ENCODE results near the gene RPRD1B.

Gene RPRD1B

GRCh38 chr20:38130687-38131587 is 97.4 kb downstream of the RPRD1B start:
- no peak overlapping the region for H3K4me3 ChIP-seq (ENCODE audit: low read depth, low read length)
- TF ChIP-seq, protein P1, sequence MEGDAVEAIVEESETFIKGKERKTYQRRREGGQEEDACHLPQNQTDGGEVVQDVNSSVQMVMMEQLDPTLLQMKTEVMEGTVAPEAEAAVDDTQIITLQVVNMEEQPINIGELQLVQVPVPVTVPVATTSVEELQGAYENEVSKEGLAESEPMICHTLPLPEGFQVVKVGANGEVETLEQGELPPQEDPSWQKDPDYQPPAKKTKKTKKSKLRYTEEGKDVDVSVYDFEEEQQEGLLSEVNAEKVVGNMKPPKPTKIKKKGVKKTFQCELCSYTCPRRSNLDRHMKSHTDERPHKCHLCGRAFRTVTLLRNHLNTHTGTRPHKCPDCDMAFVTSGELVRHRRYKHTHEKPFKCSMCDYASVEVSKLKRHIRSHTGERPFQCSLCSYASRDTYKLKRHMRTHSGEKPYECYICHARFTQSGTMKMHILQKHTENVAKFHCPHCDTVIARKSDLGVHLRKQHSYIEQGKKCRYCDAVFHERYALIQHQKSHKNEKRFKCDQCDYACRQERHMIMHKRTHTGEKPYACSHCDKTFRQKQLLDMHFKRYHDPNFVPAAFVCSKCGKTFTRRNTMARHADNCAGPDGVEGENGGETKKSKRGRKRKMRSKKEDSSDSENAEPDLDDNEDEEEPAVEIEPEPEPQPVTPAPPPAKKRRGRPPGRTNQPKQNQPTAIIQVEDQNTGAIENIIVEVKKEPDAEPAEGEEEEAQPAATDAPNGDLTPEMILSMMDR (IDR thresholded peaks at IDR 0.05; ENCODE audit: control insufficient read depth, extremely low read depth, insufficient read depth): no peak
- no peak for DNase-seq (ENCODE audit: low read depth)

- no peak overlapping the region for H3K4me3 ChIP-seq (ENCODE audit: low read depth, low read length)
- TF ChIP-seq, protein P1 (IDR thresholded peaks at IDR 0.05; ENCODE audit: control insufficient read depth, extremely low read depth, insufficient read depth): no peak
- no peak for DNase-seq (ENCODE audit: low read depth)
Measured at GRCh38 chr20:38131588-38132121, 98.1 kb downstream of the RPRD1B start.

DNA sequence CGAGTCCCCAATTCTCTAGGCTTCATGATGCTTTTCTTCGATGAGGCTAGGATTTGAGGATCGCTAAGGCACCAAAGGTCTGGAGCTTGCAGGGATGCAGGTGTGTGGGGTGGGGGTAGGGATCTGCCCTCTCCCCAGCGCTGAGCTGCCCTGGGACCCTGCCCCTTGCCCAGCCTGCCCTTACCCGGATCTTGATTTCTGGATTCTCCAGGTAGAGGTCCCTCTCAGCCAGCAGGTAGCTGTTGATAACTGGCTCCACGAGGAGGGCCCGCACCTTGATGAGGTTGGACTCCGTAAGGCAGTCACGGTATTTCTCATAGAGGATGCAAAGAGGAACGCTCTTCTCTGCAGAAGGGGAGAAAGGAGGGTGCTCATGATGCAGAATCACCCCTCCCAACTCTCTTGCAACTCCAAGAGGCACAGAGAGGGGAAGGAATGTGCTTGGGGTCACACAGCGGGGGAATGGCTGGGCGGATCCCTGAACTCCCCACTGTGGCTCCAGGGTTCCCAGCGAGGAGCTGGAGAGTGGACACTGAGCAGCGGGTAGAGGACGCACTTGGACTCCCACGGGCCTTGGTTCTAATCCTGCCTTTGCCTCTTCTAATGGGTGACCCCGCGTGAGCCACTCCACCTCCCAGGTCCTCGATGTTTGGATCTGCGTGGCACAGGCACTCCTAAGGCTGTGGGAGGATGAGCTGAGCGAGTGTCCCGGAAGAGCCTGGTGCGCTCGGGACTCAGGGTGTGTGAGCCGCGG is 98.8 kb downstream of the RPRD1B start:
- no peak for DNase-seq (ENCODE audit: low read depth)
- no peak overlapping the region for H3K4me3 ChIP-seq (ENCODE audit: low read depth, low read length)
- TF ChIP-seq, protein P1 (IDR thresholded peaks at IDR 0.05; ENCODE audit: control insufficient read depth, extremely low read depth, insufficient read depth): no peak

DNA sequence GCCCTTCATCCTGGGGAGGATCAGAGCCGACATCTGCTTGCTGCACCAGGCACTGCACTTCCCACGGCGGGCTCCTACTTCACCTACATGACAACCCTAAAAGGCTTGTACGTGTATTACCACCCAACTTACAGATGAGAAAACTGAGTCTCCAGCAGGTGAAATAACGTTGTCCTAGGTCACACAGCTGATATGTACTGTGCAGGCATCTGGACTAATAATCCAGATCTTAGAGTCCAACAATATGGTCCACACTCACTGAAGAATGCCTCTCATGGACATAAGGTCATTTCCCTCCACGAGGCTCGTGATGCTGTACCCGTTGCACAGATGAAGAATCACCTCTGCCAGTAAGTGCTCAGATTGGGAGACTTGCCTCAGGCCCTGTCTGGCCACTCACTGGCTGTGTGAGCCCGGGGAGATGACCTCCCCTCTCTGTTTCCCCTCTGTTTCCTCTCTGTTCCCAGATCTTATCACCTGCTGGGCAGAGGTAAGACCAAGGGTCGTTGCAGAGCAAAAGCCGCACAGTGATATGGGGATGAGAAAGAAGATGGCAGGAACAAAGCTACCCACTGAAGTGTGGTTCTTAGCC is 99.5 kb downstream of the RPRD1B start:
- no peak for DNase-seq (ENCODE audit: low read depth)
- H3K4me3 ChIP-seq (ENCODE audit: low read depth, low read length): no peak overlapping the region
- TF ChIP-seq, protein P1 (IDR thresholded peaks at IDR 0.05; ENCODE audit: control insufficient read depth, extremely low read depth, insufficient read depth): no peak

GRCh38 chr20:38133680-38134426 is 100.3 kb downstream of the RPRD1B start:
- TF ChIP-seq, protein P1 (IDR thresholded peaks at IDR 0.05; ENCODE audit: control insufficient read depth, extremely low read depth, insufficient read depth): no peak
- no peak overlapping the region for H3K4me3 ChIP-seq (ENCODE audit: low read depth, low read length)
- no peak for DNase-seq (ENCODE audit: low read depth)

All from LNCaP clone FGC (cell line).